ENCODE data around the gene GP2.

- no peak for TF ChIP-seq TAF1 (IDR thresholded peaks at IDR 0.05; ENCODE audit: low read depth)
- no peak for TF ChIP-seq TEAD4 (IDR thresholded peaks at IDR 0.05)
- no peak for TF ChIP-seq YY1 (IDR thresholded peaks at IDR 0.05; ENCODE audit: low read depth)
- TF ChIP-seq RAD21 (IDR thresholded peaks at IDR 0.05; ENCODE audit: low read depth): no peak
- no peak for TF ChIP-seq CEBPB (IDR thresholded peaks at IDR 0.05)
- TF ChIP-seq EP300 (IDR thresholded peaks at IDR 0.05; ENCODE audit: borderline replicate concordance): no peak
- no peak for TF ChIP-seq MAX (IDR thresholded peaks at IDR 0.05)
Measured at GRCh38 chr16:20344611-20345010, 17.3 kb upstream of the GP2 start.

Measured in Ishikawa (cell line).